ENCODE results near the gene BCL2L1.
"Not testable (repeated sequence)": the region's sequence is repeated elsewhere in the genome, so short reads cannot be mapped to it uniquely, and the experiment has no call there.

Gene BCL2L1

GRCh38 chr20:31652917-31653396 lies 69.7 kb downstream of the BCL2L1 start:
- H3K4me3 ChIP-seq (ENCODE audit: low read length): no peak overlapping the region
- no peak for TF ChIP-seq CTCF (conservative IDR thresholded peaks at IDR 0.05; ENCODE audit: low read length)
- DNase-seq (ENCODE audit: low read depth): peak; percentile 59

- DNase-seq (ENCODE audit: low read depth): not testable (repeated sequence)
Observed at GRCh38 chr20:31648104-31648503, 74.6 kb downstream of the BCL2L1 start.

GRCh38 chr20:31644701-31645100 lies 78.0 kb downstream of the BCL2L1 start:
- DNase-seq (ENCODE audit: low read depth): no peak
- no peak for TF ChIP-seq CTCF (conservative IDR thresholded peaks at IDR 0.05; ENCODE audit: low read length)

More at GRCh38 chr20:31648104-31648503, 74.6 kb downstream of the BCL2L1 start:
- H3K4me3 ChIP-seq (ENCODE audit: low read length): not testable (repeated sequence)

GRCh38 chr20:31643522-31643921 lies 79.1 kb downstream of the BCL2L1 start:
- no peak overlapping the region for H3K4me3 ChIP-seq (ENCODE audit: low read length)
- TF ChIP-seq CTCF (conservative IDR thresholded peaks at IDR 0.05; ENCODE audit: low read length): no peak
- DNase-seq (ENCODE audit: low read depth): no peak

More at GRCh38 chr20:31644701-31645100, 78.0 kb downstream of the BCL2L1 start:
- no peak overlapping the region for H3K4me3 ChIP-seq (ENCODE audit: low read length)

- H3K4me3 ChIP-seq (ENCODE audit: low read length): no peak overlapping the region
- DNase-seq (ENCODE audit: low read depth): no peak
- TF ChIP-seq CTCF (conservative IDR thresholded peaks at IDR 0.05; ENCODE audit: low read length): no peak
Observed at GRCh38 chr20:31642837-31643236, 79.8 kb downstream of the BCL2L1 start.

GRCh38 chr20:31641391-31641790 lies 81.3 kb downstream of the BCL2L1 start:
- H3K4me3 ChIP-seq (ENCODE audit: low read length): no peak overlapping the region

GRCh38 chr20:31640259-31640658 lies 82.4 kb downstream of the BCL2L1 start:
- no peak for DNase-seq (ENCODE audit: low read depth)
- H3K4me3 ChIP-seq (ENCODE audit: low read length): no peak overlapping the region
- TF ChIP-seq CTCF (conservative IDR thresholded peaks at IDR 0.05; ENCODE audit: low read length): no peak

More at GRCh38 chr20:31641391-31641790, 81.3 kb downstream of the BCL2L1 start:
- DNase-seq (ENCODE audit: low read depth): no peak
- no peak for TF ChIP-seq CTCF (conservative IDR thresholded peaks at IDR 0.05; ENCODE audit: low read length)

- no peak for TF ChIP-seq CTCF (conservative IDR thresholded peaks at IDR 0.05; ENCODE audit: low read length)
- no peak for DNase-seq (ENCODE audit: low read depth)
- no peak overlapping the region for H3K4me3 ChIP-seq (ENCODE audit: low read length)
Observed at GRCh38 chr20:31638816-31639215, 83.9 kb downstream of the BCL2L1 start.

Data from AG10803 (cell line).